Adrenal gland (tissue), 12 donors: ENCODE measurements around the gene ARL15. TPM values are rescaled to one million over a fixed set of nuclear protein-coding genes. Genes with fewer than 3 reads are reported as not detected.

ENCODE experiments used
- DNase-seq, 7 donors: peaks; one replicate each; pipeline ENCODE4 v3.0.0-alpha.2; 2019 to 2020
- H3K27ac ChIP-seq, 5 donors: fragments of 200-600 bp; sonication (generic) in 4 of 5; 1 replicate in 3 of 5; 2 replicates in 2 of 5; pipeline versions ENCODE4 v1.5.1 to v1.8.0; 2016 to 2020; ENCODE audit warnings: mild to moderate bottlenecking in 1 of 5
- H3K27me3 ChIP-seq: fragments of 200-600 bp; 2 replicates; pipeline ENCODE4 v1.8.0; 2021
- H3K36me3 ChIP-seq, 2 donors: fragments of 200-600 bp; replicated peaks in 1 of 2; 1 replicate in 1 of 2; 2 replicates in 1 of 2; pipeline versions ENCODE4 v1.5.1 to v1.8.0; 2018 to 2022
- H3K4me1 ChIP-seq, 2 donors: fragments of 200-600 bp; replicated peaks in 1 of 2; 1 replicate in 1 of 2; 2 replicates in 1 of 2; pipeline versions ENCODE4 v1.5.1 to v1.8.0; 2018 to 2021
- H3K4me3 ChIP-seq, 4 donors: fragments of 200-600 bp; sonication (generic) in 3 of 4; one replicate each; pipeline ENCODE4 v1.5.1; 2016 to 2018
- H3K9me3 ChIP-seq, 3 donors: fragments of 200-600 bp; sonication (generic) in 1 of 3; replicated peaks in 1 of 3; 1 replicate in 2 of 3; 2 replicates in 1 of 3; pipeline versions ENCODE4 v1.5.1 to v1.8.0; 2016 to 2021
- POLR2A ChIP-seq, 2 donors: fragments of 450-650 bp; IDR thresholded peaks; one replicate each; pipeline ENCODE4 v1.6.1; 2017; ENCODE audit warnings: antibody characterized with exemption in 2 of 2, mild to moderate bottlenecking in 2 of 2, moderate library complexity in 1 of 2
- WGBS, 4 donors: extraction: QIAGEN DNeasy Blood & Tissue Kit in 2 of 4; methylation state at CpG; one replicate each; pipeline versions ENCODE4 v1.1.5 to v1.1.7; 2013 to 2017; 5-methylcytosine and 5-hydroxymethylcytosine counted together
- intact Hi-C, 2 donors: fragments of 100-400 bp; cut with DNase I; formaldehyde crosslinking; loops; one replicate each; pipeline versions ENCODE4 v1.14.1 to v1.15.0; 2022 to 2023
- polyA plus RNA-seq, 3 donors: library from polyadenylated mRNA; stranded (reverse); fragments of 200-250 nt in 2 of 3; fragments of 350-450 nt in 1 of 3; fragmentation: Illumina TruSeq in 1 of 3; extraction: RNeasy Lipid Tissue Mini Kit (QIAGEN cat#74804) in 1 of 3; gene quantifications; one replicate each; pipeline ENCODE4 v1.2.3, GENCODE V29; 2013 to 2014
- total RNA-seq, 9 donors: library from RNA; depleted of rRNA in 4 of 9; stranded (reverse); fragments of >200 nt in 4 of 9; fragments of 120-200 nt in 1 of 9; fragmentation: NEBNext Ultra II Directional in 1 of 9; extraction: Animal tissue kit (Norgen Biotek cat#: 25700) in 1 of 9; gene quantifications; one replicate each; pipeline versions ENCODE4 v1.1.0 to v1.2.4, GENCODE V29; 2013 to 2023
- TF ChIP-seq, protein P1 (sequence below), 6 experiments: fragments of 450-650 bp in 4 of 6; fragments of 200-600 bp in 2 of 6; sonication (generic) in 1 of 6; IDR thresholded peaks; 1 replicate in 5 of 6; 2 replicates in 1 of 6; pipeline versions ENCODE4 v1.5.1 to v1.8.0; 2016 to 2021; ENCODE audit warnings: antibody characterized with exemption in 6 of 6, mild to moderate bottlenecking in 2 of 6, moderate library complexity in 1 of 6
- donor health status: healthy with polysubstance abuse.
- donor health status: Bipolar disorder and iron deficiency.
- donor health status: DM: yes; HTN: yes; CAD: no.
- donor health status: DM: no; HTN: no; CAD: no.
- donor health status: DM: no; HTN: no; CAD: no.
- donor health status: DM: yes; HTN: yes; CAD: no.

The ARL15 gene
- total and polyA plus RNA-seq, 12 donors = 12.1 to 85.6 (median 38.9) TPM

- H3K4me1 ChIP-seq = no peaks in the 10 kb centered on the region
- H3K27me3 ChIP-seq = no peaks in the 10 kb centered on the region
- H3K4me3 ChIP-seq = no peak overlapping the region
- DNase-seq = no peak
- no peaks in the 10 kb centered on the region for H3K9me3 ChIP-seq
- TF ChIP-seq, protein P1, sequence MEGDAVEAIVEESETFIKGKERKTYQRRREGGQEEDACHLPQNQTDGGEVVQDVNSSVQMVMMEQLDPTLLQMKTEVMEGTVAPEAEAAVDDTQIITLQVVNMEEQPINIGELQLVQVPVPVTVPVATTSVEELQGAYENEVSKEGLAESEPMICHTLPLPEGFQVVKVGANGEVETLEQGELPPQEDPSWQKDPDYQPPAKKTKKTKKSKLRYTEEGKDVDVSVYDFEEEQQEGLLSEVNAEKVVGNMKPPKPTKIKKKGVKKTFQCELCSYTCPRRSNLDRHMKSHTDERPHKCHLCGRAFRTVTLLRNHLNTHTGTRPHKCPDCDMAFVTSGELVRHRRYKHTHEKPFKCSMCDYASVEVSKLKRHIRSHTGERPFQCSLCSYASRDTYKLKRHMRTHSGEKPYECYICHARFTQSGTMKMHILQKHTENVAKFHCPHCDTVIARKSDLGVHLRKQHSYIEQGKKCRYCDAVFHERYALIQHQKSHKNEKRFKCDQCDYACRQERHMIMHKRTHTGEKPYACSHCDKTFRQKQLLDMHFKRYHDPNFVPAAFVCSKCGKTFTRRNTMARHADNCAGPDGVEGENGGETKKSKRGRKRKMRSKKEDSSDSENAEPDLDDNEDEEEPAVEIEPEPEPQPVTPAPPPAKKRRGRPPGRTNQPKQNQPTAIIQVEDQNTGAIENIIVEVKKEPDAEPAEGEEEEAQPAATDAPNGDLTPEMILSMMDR (IDR thresholded peaks at IDR 0.05) = no peak
- TF ChIP-seq POLR2A (IDR thresholded peaks at IDR 0.05) = no peak
- H3K36me3 ChIP-seq = no peaks in the 10 kb centered on the region
- H3K27ac ChIP-seq = no peak overlapping the region
- intact Hi-C loops = no loop called here
Observed at GRCh38 chr5:54195701-54196100, 114.7 kb downstream of the ARL15 start.

- TF ChIP-seq, protein P1 (IDR thresholded peaks at IDR 0.05) = no peak
- no peak for DNase-seq
- no peaks in the 10 kb centered on the region for H3K36me3 ChIP-seq
- intact Hi-C loops = no loop called here
- H3K4me1 ChIP-seq = no peaks in the 10 kb centered on the region
- H3K27me3 ChIP-seq = no peaks in the 10 kb centered on the region
- 77 to 89% (median 83%) methylated on average over 2 of the region's 2 CpGs for WGBS, 4 donors
- no peak overlapping the region for H3K4me3 ChIP-seq
- H3K9me3 ChIP-seq = no peaks in the 10 kb centered on the region
- H3K27ac ChIP-seq = no peak overlapping the region
Observed at GRCh38 chr5:54194318-54194717, 116.1 kb downstream of the ARL15 start.

DNA sequence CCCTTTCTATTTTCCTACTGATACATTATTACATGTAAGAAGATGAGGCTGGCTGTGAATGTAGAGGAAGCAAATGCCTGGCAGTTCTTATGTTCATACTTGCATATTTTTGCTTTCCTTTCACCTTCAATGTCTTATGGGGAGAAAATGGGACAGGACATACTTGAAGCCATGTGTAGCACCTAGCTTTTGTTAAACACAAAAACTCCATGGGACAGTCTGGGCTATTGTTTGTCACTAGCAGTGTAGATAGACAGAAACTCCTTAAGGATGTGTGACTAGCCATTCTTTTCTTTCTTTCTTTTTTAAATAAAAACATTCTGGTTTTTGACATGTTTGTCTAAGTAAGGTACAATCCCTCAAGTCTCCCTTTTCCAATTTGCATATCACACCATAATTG, 122.7 kb downstream of the ARL15 start:
- H3K27me3 ChIP-seq = no peaks in the 10 kb centered on the region
- no peak for TF ChIP-seq POLR2A (IDR thresholded peaks at IDR 0.05)
- TF ChIP-seq, protein P1 (IDR thresholded peaks at IDR 0.05) = no peak
- intact Hi-C loops = no loop called here
- no peaks in the 10 kb centered on the region for H3K9me3 ChIP-seq
- H3K27ac ChIP-seq = no peak overlapping the region
- H3K4me3 ChIP-seq = no peak overlapping the region
- no peaks in the 10 kb centered on the region for H3K36me3 ChIP-seq
- H3K4me1 ChIP-seq = peaks cover 5 to 13% of the 10 kb centered on the region in 2 donors
- DNase-seq = no peak

GRCh38 chr5:54186912-54187445, 123.4 kb downstream of the ARL15 start:
- WGBS, 4 donors = 68 to 79% (median 77%) methylated on average over 2 of the region's 2 CpGs
- H3K27ac ChIP-seq = no peak overlapping the region
- TF ChIP-seq, protein P1 (IDR thresholded peaks at IDR 0.05) = no peak
- TF ChIP-seq POLR2A (IDR thresholded peaks at IDR 0.05) = no peak
- H3K36me3 ChIP-seq = no peaks in the 10 kb centered on the region
- no peaks in the 10 kb centered on the region for H3K9me3 ChIP-seq
- peaks cover 5 to 13% of the 10 kb centered on the region in 2 donors for H3K4me1 ChIP-seq
- H3K27me3 ChIP-seq = no peaks in the 10 kb centered on the region
- intact Hi-C loops = no loop called here
- peak in 6 of 7 donors; percentile 20 to 54 (median 32) for DNase-seq
- H3K4me3 ChIP-seq = no peak overlapping the region
